Measurements from ENCODE around the gene PCDH9. TPM values are rescaled to one million over a fixed set of nuclear protein-coding genes. Genes with fewer than 3 reads are reported as not detected.

Gene PCDH9
- total and polyA plus RNA-seq, 2 experiments from 2014 or later = 0.31 to 0.52 TPM

DNA sequence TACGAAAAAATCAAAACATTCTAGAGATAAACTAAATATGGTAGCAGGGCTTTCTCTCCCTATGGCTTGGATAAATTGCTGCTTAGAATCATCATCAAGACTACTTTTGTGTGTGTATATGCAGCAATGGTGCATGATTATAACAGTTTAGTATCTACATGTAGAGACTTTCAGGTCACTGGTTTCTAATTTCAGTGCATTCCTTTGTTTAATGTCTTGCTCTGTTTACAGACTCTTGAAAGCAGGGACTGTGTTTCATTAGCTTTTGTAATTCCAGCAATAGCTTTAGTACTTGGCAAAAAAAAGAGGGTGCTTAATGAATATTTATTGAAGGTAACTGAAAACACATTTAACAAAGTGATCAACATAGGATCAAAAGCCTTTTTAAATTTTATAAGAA lies 420.7 kb downstream of the PCDH9 start:
- Mint-ChIP-seq H3K27ac (no peak overlapping the region), H3K4me3 (no peak overlapping the region), H3K27me3 (ENCODE audit: insufficient read depth, low read depth, poor library complexity) (no peaks in the 10 kb centered on the region), H3K4me1 (peaks cover 10% of the 10 kb centered on the region), H3K36me3 (ENCODE audit: low read depth) (no peaks in the 10 kb centered on the region; the same call in 2 of the 3 replicates), H3K9me3 (peaks cover 7% of the 10 kb centered on the region)
- H3K9me2 ChIP-seq (ENCODE audit: insufficient read depth) = 0 out of 2 replicates have a peak, but pooled peaks cover 2% of the 10 kb centered on the region
- H3K27ac ChIP-seq (ENCODE audit: low read depth) = no peak overlapping the region
- H3K36me3 ChIP-seq (ENCODE audit: insufficient read depth) = no peaks in the 10 kb centered on the region
- no peaks in the 10 kb centered on the region for H3F3A ChIP-seq (replicated peaks; ENCODE audit: low read depth)
- no peak overlapping the region for H3K4me2 ChIP-seq
- no peak for TF ChIP-seq NANOG (IDR thresholded peaks at IDR 0.05; ENCODE audit: borderline replicate concordance)
- TF ChIP-seq, protein P1, sequence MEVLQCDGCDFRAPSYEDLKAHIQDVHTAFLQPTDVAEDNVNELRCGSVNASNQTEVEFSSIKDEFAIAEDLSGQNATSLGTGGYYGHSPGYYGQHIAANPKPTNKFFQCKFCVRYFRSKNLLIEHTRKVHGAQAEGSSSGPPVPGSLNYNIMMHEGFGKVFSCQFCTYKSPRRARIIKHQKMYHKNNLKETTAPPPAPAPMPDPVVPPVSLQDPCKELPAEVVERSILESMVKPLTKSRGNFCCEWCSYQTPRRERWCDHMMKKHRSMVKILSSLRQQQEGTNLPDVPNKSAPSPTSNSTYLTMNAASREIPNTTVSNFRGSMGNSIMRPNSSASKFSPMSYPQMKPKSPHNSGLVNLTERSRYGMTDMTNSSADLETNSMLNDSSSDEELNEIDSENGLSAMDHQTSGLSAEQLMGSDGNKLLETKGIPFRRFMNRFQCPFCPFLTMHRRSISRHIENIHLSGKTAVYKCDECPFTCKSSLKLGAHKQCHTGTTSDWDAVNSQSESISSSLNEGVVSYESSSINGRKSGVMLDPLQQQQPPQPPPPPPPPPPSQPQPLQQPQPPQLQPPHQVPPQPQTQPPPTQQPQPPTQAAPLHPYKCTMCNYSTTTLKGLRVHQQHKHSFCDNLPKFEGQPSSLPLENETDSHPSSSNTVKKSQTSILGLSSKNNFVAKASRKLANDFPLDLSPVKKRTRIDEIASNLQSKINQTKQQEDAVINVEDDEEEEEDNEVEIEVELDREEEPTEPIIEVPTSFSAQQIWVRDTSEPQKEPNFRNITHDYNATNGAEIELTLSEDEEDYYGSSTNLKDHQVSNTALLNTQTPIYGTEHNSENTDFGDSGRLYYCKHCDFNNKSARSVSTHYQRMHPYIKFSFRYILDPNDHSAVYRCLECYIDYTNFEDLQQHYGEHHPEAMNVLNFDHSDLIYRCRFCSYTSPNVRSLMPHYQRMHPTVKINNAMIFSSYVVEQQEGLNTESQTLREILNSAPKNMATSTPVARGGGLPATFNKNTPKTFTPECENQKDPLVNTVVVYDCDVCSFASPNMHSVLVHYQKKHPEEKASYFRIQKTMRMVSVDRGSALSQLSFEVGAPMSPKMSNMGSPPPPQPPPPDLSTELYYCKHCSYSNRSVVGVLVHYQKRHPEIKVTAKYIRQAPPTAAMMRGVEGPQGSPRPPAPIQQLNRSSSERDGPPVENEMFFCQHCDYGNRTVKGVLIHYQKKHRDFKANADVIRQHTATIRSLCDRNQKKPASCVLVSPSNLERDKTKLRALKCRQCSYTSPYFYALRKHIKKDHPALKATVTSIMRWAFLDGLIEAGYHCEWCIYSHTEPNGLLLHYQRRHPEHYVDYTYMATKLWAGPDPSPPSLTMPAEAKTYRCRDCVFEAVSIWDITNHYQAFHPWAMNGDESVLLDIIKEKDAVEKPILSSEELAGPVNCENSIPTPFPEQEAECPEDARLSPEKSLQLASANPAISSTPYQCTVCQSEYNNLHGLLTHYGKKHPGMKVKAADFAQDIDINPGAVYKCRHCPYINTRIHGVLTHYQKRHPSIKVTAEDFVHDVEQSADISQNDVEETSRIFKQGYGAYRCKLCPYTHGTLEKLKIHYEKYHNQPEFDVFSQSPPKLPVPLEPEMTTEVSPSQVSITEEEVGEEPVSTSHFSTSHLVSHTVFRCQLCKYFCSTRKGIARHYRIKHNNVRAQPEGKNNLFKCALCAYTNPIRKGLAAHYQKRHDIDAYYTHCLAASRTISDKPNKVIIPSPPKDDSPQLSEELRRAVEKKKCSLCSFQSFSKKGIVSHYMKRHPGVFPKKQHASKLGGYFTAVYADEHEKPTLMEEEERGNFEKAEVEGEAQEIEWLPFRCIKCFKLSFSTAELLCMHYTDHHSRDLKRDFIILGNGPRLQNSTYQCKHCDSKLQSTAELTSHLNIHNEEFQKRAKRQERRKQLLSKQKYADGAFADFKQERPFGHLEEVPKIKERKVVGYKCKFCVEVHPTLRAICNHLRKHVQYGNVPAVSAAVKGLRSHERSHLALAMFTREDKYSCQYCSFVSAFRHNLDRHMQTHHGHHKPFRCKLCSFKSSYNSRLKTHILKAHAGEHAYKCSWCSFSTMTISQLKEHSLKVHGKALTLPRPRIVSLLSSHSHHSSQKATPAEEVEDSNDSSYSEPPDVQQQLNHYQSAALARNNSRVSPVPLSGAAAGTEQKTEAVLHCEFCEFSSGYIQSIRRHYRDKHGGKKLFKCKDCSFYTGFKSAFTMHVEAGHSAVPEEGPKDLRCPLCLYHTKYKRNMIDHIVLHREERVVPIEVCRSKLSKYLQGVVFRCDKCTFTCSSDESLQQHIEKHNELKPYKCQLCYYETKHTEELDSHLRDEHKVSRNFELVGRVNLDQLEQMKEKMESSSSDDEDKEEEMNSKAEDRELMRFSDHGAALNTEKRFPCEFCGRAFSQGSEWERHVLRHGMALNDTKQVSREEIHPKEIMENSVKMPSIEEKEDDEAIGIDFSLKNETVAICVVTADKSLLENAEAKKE (CRISPR knock-in tag; IDR thresholded peaks at IDR 0.05) = no peak
- TF ChIP-seq POLR2AphosphoS5 (IDR thresholded peaks at IDR 0.05; ENCODE audit: low read depth) = no peak
- TF ChIP-seq, protein P2, sequence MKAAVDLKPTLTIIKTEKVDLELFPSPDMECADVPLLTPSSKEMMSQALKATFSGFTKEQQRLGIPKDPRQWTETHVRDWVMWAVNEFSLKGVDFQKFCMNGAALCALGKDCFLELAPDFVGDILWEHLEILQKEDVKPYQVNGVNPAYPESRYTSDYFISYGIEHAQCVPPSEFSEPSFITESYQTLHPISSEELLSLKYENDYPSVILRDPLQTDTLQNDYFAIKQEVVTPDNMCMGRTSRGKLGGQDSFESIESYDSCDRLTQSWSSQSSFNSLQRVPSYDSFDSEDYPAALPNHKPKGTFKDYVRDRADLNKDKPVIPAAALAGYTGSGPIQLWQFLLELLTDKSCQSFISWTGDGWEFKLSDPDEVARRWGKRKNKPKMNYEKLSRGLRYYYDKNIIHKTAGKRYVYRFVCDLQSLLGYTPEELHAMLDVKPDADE (IDR thresholded peaks at IDR 0.05) = no peak
- no peak for TF ChIP-seq STAT1 (IDR thresholded peaks at IDR 0.05; ENCODE audit: unreplicated experiment)
- TF ChIP-seq, protein P3, sequence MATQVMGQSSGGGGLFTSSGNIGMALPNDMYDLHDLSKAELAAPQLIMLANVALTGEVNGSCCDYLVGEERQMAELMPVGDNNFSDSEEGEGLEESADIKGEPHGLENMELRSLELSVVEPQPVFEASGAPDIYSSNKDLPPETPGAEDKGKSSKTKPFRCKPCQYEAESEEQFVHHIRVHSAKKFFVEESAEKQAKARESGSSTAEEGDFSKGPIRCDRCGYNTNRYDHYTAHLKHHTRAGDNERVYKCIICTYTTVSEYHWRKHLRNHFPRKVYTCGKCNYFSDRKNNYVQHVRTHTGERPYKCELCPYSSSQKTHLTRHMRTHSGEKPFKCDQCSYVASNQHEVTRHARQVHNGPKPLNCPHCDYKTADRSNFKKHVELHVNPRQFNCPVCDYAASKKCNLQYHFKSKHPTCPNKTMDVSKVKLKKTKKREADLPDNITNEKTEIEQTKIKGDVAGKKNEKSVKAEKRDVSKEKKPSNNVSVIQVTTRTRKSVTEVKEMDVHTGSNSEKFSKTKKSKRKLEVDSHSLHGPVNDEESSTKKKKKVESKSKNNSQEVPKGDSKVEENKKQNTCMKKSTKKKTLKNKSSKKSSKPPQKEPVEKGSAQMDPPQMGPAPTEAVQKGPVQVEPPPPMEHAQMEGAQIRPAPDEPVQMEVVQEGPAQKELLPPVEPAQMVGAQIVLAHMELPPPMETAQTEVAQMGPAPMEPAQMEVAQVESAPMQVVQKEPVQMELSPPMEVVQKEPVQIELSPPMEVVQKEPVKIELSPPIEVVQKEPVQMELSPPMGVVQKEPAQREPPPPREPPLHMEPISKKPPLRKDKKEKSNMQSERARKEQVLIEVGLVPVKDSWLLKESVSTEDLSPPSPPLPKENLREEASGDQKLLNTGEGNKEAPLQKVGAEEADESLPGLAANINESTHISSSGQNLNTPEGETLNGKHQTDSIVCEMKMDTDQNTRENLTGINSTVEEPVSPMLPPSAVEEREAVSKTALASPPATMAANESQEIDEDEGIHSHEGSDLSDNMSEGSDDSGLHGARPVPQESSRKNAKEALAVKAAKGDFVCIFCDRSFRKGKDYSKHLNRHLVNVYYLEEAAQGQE (IDR thresholded peaks at IDR 0.05; ENCODE audit: unreplicated experiment) = no peak
- TF ChIP-seq ZNF331 (CRISPR knock-in tag; IDR thresholded peaks at IDR 0.05; ENCODE audit: low read depth) = no peak
- TF ChIP-seq EZH2phosphoT487 (IDR thresholded peaks at IDR 0.05; ENCODE audit: unreplicated experiment) = no peak
- TF ChIP-seq CREB1 (CRISPR knock-in tag; IDR thresholded peaks at IDR 0.05; ENCODE audit: low read depth) = no peak
- TF ChIP-seq, protein P4, sequence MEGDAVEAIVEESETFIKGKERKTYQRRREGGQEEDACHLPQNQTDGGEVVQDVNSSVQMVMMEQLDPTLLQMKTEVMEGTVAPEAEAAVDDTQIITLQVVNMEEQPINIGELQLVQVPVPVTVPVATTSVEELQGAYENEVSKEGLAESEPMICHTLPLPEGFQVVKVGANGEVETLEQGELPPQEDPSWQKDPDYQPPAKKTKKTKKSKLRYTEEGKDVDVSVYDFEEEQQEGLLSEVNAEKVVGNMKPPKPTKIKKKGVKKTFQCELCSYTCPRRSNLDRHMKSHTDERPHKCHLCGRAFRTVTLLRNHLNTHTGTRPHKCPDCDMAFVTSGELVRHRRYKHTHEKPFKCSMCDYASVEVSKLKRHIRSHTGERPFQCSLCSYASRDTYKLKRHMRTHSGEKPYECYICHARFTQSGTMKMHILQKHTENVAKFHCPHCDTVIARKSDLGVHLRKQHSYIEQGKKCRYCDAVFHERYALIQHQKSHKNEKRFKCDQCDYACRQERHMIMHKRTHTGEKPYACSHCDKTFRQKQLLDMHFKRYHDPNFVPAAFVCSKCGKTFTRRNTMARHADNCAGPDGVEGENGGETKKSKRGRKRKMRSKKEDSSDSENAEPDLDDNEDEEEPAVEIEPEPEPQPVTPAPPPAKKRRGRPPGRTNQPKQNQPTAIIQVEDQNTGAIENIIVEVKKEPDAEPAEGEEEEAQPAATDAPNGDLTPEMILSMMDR (conservative IDR thresholded peaks at IDR 0.05; ENCODE audit: low read depth in 2 of 2) = no peak
- TF ChIP-seq EZH2 (IDR thresholded peaks at IDR 0.05; ENCODE audit: low read depth, unreplicated experiment) = no peak
- TF ChIP-seq ZNF114 (CRISPR knock-in tag; IDR thresholded peaks at IDR 0.05) = no peak
- TF ChIP-seq JUNB (IDR thresholded peaks at IDR 0.05; ENCODE audit: unreplicated experiment) = no peak
- peaks cover 8% of the 10 kb centered on the region for H3K4me1 ChIP-seq (ENCODE audit: insufficient read depth)
- H4K20me1 ChIP-seq (replicated peaks; ENCODE audit: insufficient read depth) = no peaks in the 10 kb centered on the region
- no peak for ATAC-seq
- no peak overlapping the region for H3K4me3 ChIP-seq
- DNase-seq (ENCODE audit: low spot score) = no peak
- H2AFZ ChIP-seq = no peak overlapping the region
- no peaks in the 10 kb centered on the region for H3K79me2 ChIP-seq (replicated peaks; ENCODE audit: insufficient read depth)
- no peaks in the 10 kb centered on the region for H3K27me3 ChIP-seq (ENCODE audit: insufficient read depth)

Data from GM23338 (cell line).